ENCODE measurements around the gene IGSF23.
"Not testable (repeated sequence)": the region's sequence is repeated elsewhere in the genome, so short reads cannot be mapped to it uniquely, and the experiment has no call there.

IGSF23 gene

DNA sequence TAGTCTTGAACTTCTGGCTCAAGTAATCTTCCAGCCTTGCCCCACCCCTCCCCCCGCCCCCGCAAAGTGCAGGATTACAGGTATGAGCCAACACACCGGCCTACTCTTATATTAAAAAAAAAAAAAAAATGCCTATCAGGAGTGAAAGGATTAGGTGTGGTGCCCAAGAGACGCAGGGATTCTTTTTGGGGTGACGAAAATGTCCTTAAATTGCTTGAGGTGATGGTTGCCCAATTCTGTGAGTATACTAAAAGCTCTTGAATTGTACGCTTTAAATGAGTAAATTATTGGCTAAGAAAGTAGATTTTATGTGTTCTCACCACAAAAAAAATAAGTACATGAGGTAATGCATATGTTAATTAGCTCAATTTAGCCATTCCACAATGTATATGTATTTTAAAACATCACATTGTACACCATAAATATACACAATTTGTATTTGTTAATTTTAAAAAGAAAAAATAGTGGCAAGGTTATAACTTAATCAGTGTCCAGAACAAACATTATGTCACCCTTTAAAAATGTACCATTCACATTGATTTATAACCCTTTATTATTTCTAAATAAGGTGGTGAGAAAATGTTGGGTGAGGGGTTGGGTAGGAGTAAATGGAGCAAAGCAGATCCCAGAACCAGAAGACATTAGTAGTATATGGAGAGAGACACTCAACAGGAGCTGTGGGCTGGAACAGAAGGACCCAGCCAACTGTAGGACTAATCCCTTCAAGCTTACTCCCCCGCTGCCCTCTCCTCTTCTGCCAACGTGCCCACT, 3.9 kb downstream of the IGSF23 start:
- no peak for DNase-seq

DNA sequence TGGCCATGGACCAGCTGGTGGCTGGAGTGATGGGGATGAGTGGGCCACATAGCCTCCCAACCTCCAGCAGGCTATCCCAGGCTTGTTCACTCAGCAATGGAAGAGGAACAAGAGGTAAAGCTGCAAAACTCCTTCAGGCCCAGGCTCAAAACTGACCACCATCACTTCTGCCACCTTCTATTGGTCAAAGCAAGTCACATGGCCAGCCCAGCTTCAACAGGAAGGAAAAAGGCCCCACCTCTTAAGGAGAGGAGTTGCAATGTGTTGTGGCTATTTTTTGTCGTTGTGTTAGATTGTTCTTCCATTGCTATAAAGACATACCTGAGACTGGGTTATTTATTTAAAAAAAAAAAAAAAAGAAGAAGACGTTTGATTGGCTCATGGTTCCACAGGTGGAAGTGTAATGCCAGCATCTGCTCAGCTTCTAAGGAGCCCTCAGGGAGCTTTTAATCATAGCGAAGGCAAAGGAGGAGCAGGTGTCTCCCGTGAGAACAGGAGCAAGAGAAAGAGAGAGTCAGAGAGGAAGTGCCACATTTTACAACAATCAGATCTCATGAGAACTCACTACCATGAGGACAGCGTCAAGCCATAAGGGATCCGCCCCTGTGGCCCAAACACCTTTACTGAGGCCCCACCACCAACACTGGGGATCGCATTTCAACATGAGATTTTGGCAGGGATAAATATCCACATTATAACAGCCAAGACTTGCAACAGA, 5.4 kb downstream of the IGSF23 start:
- DNase-seq: no peak

DNA sequence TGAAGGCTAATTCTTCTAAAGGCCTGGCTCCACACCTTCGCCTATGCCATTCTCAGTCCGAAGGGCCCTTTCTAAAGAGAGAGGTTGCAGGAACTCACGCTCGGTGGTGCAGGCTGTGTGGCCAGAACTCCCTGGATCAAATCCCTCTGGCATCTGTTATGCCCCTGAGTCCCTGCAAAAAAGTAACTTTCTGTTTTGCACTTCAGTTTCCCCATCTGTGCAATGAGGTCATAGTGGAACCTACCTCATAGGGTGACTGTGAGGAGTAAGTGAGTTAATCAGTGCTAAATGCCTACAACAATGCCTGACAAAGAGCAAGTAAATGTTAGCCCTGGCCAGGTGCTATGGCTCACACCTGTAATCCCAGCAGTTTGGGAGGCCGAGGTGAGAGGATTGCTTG, 7.3 kb downstream of the IGSF23 start:
- DNase-seq: no peak

DNA sequence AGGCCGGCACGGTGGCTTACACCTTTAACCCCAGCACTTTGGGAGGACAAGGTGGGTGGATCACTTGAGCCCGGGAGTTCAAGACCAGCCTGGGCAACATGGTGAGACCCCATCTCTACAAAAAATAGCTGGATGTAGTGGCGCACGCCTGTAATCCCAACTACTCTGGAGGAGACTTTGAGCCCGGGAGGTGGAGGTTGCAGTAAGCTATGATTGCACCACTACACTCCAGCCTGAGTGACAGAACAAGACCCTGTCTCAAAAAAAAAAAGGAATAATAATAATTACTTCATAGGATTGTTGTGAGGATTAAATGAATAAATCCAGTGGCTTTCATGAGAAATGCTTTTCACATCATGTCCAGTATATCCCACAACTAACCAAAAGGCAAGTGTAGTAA, 8.0 kb downstream of the IGSF23 start:
- no peak for DNase-seq

DNA sequence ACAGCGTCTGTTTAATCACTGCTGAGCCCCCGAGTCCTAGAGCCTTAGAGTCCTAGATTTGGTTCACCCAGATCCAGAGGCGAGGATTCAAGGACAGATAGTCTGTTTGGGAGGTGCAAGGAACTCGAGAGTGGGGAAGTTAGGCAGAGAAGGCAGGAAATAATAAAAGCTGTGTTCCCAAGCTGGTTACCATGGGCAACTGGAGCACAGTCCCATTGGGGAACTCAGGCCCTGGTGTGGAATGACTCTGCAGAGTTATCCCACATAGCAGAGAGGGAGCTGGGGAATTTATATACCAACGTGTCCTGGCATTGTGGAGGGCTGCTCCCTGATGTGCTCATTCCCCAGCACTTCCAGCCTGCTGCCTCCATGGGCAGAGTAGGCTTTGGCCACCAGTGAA, 9.7 kb downstream of the IGSF23 start:
- DNase-seq: peak; percentile 41

DNA sequence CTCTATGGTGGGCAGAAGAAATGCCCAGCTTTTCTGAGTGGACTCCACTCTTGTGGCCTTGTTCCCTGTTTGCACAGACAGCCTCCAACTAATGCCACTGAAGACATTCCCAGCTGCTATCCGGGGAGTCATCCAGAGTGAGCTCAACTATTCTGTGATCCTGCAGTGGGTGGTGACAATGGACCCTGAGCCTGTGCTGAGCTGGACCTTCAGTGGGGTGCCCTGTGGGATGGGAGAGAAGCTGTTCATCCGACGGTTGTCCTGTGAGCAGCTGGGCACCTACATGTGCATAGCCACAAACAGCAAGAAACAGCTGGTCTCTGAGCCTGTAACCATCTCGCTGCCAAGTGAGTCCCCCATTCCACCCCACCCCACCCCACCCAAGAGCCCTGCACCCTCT, 10.3 kb downstream of the IGSF23 start:
- no peak for DNase-seq

DNA sequence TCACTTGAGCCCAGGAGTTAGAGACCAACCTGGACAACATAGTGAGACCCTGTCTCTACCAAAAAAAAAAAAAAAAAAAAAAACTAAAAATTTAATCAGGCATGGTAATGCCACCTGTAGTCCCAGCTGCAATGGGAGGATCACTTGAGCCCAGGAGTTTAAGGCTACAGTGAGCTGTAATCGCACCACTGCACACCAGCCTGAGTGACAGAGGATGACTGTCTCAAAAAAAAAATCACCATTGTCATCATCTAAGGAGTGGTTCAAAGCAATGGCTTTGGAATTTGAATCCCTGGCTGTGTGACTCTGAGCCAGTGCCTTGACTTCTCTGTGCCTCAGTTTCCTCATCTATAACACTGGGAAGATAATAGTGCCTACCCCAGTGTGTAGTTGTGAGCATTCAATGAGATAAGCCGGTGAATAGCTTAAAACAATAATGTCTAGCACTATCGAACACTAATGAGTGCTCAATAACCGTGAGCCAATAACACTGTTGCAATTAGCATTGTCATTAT, 11.5 kb downstream of the IGSF23 start:
- no peak for DNase-seq

DNA sequence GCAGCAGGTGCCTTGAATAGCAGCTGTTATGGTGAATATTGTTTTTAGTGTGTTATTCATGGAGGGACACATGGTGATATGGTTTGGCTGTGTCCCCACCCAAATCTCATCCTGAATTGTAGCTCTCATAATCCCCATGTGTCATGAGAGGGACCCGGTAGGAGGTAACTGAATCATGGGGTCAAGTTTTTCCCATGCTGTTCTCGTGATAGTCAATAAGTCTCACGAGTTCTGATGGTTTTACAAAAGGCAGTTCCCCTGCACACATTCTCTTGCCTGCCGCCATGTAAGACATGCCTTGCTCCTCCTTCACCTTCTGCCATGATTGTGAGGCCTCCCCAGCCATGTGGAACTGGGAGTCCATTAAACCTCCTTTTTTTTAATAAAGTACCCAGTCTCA, 12.3 kb downstream of the IGSF23 start:
- DNase-seq: not testable (repeated sequence)

DNA sequence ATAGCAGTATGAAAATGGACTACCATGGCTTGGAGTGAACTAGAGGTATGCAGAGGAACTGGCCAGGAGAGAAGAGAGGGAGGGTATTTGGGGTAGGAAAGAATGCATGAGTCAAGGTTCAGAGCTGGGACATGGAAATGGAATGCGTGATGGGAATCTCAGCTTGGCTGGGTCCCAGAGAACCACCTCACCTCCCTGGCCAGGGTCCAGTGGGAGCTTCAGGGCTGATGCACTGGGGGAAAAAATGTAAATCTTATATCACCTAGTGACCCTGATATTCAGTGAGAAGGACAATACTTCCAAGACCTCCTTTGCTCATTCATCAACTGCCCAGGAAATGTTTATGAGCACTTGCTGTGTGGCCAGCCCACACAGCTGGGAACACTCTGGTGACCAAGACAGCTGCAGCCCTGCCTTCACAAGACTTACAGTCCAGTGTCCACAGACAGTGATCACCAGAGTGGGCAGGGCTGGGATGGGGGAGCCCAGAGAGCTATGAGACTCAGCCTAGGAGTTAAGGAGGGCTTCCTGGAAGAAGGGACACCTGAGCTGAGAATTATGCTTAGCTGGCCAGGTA, 12.8 kb downstream of the IGSF23 start:
- peak; percentile 99 for DNase-seq

DNA sequence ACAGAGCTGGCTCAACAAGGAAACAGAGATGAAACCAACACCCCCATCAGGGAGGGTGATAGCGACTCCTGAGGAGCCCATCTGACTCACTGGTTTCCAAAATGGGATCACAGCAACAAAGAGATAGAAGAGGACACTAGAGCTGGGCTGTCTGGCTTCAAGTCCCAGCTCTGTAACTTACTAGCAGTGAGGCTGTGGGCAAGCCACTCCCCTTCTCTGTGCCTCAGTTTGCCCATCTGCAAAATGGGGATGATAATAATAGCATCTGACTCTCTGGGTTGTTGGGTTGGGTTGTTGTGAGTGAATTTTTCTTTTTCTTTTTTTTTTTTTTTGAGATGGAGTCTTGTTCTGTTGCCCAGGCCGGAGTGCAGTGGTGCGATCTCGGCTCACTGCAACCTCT, 14.3 kb downstream of the IGSF23 start:
- DNase-seq: no peak

DNA sequence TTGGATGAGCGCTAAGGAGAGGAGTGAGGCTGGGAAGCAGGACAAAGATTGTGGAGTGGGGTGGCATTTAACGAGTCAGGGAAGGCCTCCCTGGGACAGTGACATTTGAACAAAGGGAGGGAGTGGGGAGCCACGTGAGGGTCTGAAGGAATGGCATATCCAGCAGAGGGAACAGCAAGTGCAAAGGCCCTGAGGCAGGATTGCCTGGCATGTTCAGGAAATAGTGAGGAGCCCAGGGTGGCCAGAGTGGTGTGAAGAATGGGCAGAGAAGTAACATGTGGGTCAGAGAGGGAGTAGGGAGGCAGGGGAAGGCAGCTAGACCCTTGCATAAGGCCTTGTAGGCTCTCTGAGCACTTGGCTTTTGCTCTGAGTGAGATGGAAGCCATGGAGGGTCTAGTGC, 15.4 kb downstream of the IGSF23 start:
- DNase-seq: no peak

DNA sequence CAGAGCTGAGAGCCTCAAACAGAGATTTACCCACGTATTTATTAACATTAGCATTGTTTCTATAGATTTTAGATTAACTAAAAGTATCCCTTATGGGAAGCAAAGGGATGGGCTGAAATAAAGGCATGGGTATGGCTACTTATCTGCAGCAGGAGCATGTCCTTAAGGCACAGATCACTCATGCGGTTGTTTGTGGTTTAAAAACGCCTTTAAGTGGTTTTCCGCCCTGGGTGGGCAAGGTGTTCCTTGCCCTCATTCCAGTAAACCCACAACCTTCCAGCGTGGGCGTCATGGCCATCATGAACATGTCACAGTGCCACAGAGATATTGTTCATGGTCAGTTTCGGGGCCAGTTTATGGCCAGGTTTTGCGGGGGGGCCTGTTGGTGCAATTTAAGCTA, 18.2 kb downstream of the IGSF23 start:
- DNase-seq: not testable (repeated sequence)

DNA sequence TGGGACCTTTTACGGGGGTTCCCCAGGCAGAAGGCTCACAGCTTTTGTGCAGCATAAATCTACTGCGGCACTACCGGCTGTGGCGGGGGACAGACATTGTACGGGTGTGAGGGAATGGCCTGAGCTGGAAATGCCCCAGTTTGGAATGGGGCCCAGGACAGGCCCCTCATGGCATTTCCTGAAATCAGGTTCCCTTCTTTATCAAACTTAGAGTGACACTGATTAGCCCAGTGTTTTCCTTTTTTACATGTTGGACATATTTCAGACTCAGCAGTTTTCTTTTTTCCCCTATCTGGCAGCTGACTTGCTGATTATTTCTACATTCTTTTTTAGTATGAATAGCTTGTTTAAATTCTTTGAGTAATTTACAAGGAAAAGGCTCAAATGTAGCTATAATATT, 20.7 kb downstream of the IGSF23 start:
- DNase-seq: not testable (repeated sequence)

DNA sequence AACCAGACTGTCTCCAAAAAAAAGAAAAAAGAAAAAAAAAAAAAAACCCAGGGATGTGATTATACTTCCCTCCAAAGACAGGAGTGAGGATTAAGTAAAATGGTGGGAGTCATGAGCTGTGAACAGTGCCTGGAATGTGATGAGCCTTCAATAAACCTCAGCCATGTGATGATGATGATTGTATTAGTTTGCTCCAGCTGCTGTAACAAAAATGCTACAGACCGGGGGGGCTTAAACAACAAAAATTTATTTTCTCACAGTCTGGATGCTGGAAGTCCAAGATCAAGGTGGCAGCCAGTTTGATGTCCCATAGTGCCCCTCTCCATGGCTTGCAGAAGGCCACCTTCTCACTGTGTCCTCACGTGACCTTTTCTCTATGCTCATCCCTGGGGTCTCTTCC, 21.4 kb downstream of the IGSF23 start:
- DNase-seq: no peak

DNA sequence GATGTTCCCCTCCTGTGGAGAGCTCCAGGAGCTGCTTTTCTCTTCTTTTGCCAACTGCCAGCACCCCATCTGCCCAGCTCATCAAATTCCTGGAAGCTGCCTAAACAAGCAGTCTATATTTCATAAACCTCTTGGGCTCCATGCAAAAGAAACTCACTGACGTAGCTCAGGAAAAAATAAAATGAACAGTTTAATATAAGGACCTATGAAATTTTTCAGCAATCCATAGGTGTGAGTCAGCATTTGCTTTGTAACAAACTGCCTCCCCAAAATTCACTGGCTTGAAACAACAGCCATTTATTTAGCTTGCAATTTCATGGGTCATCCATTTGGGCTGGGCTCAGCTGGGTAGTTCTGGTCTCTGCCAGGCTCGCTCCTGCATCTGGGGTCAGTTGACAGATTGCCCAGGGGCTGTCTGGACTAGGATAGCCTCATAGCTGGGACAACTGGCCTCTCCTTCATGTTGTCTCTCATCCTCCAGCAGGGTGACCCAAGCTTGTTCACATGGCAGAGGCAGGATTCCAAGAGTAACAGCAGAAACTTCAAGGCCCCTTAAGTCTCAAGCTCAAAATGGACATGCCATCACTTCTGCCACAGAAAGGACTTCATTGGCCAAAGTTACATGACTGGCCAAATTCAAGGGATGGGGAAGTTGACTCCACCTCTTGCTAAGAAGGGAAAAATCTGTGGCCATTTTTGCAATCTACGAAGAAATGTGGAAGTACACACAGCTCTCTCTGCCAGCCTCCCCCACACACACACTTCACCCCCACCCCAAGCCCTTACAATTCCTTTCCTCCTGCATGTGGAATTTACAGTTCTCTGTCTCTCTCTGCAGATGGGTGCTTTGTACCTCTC, 22.4 kb downstream of the IGSF23 start:
- DNase-seq: peak; percentile 73

DNA sequence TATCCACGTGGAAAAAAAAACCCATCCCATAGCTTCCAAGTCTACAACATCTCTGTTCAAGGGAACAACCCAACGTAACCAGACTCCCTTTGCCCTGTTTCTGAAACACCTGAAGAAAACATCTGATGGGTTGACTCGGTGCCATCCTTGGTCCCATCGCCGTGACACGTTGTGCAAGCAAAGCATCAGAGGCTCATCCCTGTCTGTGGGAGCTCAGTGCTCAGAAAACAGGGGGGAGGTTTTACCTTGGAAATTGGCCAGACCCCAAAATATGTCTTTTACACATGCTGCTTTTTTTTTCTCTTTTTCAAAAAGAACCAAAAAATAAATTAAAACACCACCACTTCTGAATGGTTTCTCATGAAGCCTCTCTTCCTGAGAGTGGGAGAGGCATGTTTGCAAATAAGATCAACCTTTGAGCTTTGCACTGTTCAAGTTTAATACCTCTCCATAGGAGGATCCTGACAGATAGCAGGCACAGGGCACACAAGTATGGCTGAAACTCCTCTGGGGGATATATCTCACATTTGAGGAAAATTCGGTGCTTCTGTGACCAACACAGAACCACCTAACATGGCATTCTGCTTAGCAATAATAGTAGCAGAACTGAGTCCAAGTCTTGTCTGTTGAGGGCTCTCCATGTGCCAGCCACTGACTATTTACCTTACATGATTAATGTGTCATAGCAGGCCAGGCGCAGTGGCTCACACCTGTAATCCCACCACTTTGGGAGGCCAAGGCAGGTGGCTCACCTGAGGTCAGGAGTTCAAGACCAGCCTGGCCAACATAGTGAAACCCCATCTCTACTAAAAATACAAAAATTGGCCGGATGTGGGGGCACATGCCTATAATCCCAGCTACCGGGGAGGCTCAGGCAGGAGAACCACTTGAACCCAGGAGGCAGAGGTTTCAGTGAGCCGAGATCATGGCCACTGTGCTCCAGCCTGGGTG, 23.4 kb downstream of the IGSF23 start:
- no peak for DNase-seq

DNA sequence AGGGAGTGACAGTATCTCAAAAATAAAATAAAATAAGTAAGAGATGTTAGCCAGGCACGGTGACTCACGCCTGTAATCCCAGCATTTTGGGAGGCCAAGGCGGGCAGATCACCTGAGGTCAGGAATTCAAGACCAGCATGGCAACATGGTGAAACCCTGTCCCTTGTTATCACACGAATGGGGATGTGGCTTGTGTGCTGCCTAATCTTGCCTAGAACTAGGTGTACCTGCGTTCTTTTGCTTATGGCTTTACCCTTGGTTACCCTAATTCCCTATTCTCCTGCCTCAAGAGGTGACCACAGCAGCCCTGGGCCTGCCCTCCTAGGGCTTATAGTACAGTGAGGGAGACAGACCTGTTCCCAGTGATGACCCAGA, 24.0 kb downstream of the IGSF23 start:
- DNase-seq: no peak

DNA sequence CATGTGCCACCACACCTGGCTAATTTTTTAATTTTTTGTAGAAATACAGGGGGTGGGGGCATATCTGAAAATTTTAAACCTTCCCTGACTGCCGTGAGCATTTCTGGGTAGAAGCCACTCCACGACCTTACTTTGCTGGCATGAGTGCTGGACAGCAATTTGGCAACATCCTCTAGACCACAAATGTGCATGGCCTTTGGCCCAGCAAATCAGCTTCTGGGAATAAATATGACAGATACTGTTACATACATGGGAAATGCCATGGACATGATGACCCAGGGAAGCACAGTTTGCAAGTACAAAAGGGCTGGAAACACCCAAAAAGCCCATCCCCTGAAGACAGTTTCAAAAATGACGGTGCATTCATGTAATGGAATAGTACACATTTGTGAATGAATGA, 27.2 kb downstream of the IGSF23 start:
- DNase-seq: peak; percentile 69

DNA sequence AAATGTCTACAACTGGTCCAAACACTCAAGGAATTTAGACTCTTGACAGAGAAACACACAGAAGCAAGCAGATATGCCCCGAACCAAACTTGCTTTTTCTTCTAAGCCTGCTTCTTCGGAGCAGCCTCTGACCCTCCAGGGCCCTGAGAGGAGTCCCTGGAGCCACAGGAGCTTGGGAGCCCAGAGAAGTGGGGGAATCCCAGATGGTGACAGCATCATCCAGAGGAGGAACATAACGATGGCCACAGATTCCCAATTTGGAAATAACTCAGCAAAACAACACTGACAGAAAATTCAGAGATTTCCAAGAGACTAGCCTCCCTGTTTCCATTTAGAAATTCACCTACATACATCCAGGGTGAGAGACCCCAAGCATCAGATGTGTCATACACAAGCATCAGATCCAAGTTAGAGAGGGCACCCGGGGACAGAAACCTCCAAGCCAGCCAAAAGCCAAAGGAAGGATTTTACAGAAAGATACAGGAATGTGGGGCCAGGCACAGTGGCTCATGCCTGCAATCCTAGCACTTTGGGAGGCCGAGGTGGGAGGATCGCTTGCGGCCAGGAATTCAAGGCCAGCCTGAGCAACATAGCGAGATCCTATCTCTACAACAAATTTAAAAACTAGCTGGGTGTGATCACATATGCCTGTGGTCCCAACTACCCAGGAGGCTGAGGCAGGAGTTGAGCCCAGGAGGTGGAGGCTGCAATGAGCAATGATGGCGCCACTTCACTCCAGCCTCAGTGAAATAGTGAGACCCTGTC, 28.3 kb downstream of the IGSF23 start:
- DNase-seq: no peak

DNA sequence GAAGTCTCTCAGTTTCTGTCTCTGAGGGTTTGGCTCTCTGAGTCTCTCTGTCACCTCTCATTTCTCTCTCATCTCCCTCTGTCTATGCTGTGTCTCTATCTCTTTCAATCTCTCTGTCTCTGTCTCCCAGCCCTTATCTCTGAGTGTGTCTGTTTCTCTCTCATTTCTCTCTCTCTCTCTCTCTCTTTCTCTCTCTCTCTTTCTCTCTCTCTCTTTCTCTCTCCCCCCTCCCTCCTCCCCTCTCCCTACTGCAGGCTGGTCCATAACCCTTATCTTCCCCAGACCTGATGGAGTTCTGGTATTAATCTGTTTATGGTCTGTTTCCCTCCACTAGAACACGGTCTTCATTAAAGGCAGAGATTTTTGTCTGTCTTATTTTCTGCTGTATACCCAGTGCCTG, 29.0 kb downstream of the IGSF23 start:
- DNase-seq: no peak

All from fibroblast of upper back skin (primary cell).